T-helper 17 cell (primary cell): ENCODE results near the gene NAV2. TPM values are rescaled to one million over a fixed set of nuclear protein-coding genes. Genes with fewer than 3 reads are reported as not detected.
"Not testable (repeated sequence)": the region's sequence is repeated elsewhere in the genome, so short reads cannot be mapped to it uniquely, and the experiment has no call there.

Source experiments
- ATAC-seq: fragments of 150-1000 bp; cut with Tn5 transposase; 2 replicates; pipeline ENCODE4 v1.10.0; 2021; ENCODE audit warnings: mild to moderate bottlenecking, moderate library complexity
- DNase-seq, 3 donors: peaks; one replicate each; pipeline versions ENCODE4 v3.0.0 to v3.0.0-alpha.2; 2020 to 2021
- H3K9me3 ChIP-seq: one replicate; pipeline ENCODE4 v1.7.0; 2013; ENCODE audit warnings: low read length, mild to moderate bottlenecking; ENCODE audit not compliant: control insufficient read depth, poor library complexity, severe bottlenecking
- H3K27ac Mint-ChIP-seq: one replicate; pipeline ENCODE4 v1.8.0; 2022; ENCODE audit warnings: mild to moderate bottlenecking, moderate library complexity, mixed read lengths
- H3K27me3 Mint-ChIP-seq: one replicate; pipeline ENCODE4 v1.8.0; 2022; ENCODE audit warnings: mixed read lengths
- H3K36me3 Mint-ChIP-seq: one replicate; pipeline ENCODE4 v1.8.0; 2022; ENCODE audit warnings: low read depth, mixed read lengths
- H3K4me1 Mint-ChIP-seq: one replicate; pipeline ENCODE4 v1.8.0; 2022; ENCODE audit warnings: mild to moderate bottlenecking, mixed read lengths
- H3K4me3 Mint-ChIP-seq: one replicate; pipeline ENCODE4 v1.8.0; 2022; ENCODE audit warnings: mild to moderate bottlenecking, moderate library complexity, mixed read lengths
- total RNA-seq, 4 donors: library from RNA in 2 of 4; stranded (reverse) in 2 of 4; gene quantifications; one replicate each; pipeline ENCODE4 v1.2.3 and lab custom pipeline; 2022 to 2026

The NAV2 gene
- total RNA-seq, 2 donors from 2014 or later = 0.96 to 1.3 TPM

DNA sequence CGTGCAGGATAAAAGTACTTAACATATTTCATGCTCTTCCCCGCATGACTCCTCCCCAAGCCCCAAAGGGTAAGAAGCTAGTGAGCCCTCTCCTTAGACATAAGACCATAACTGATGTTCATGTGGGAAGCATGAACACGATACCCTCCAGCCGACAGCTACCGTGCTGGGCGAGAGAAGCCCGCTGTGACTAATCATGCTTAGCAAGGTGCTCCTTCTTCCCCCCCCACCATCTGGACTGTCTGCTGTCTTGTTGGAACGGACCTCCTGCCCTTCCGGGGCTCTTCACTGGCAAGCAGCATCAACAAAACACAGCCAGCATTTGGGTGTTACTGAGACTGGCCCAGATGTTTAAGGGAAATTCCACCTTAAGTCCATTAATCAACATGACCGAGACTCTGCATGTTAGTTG is 247.0 kb downstream of the NAV2 start:
- H3K4me3 Mint-ChIP-seq = no peak overlapping the region
- no peak for ATAC-seq
- peaks cover 3% of the 10 kb centered on the region for H3K36me3 Mint-ChIP-seq
- H3K27ac Mint-ChIP-seq = no peak overlapping the region
- peaks cover 10% of the 10 kb centered on the region for H3K27me3 Mint-ChIP-seq
- H3K9me3 ChIP-seq = no peaks in the 10 kb centered on the region
- H3K4me1 Mint-ChIP-seq = no peaks in the 10 kb centered on the region
- no peak for DNase-seq

DNA sequence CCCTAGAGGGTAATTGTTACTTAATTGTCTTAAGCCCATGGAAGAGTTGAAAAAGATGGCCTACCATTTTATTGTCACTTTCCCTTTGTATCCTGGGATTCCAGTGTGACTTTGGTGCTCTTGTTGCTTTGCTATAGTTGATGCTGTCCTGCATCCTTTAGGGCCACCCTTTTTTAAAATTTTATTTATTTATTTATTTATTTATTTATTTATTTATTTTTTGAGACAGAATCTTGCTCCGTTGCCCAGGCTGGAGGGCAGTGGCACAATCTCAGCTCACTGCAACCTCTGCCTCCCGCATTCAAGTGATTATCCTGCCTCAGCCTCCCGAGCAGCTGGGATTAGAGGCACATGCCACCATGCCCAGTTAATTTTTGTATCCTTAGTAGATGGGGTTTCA is 247.8 kb downstream of the NAV2 start:
- not testable (repeated sequence) for H3K4me1 Mint-ChIP-seq, H3K27ac Mint-ChIP-seq, H3K36me3 Mint-ChIP-seq, H3K9me3 ChIP-seq, ATAC-seq, H3K4me3 Mint-ChIP-seq, H3K27me3 Mint-ChIP-seq, DNase-seq

DNA sequence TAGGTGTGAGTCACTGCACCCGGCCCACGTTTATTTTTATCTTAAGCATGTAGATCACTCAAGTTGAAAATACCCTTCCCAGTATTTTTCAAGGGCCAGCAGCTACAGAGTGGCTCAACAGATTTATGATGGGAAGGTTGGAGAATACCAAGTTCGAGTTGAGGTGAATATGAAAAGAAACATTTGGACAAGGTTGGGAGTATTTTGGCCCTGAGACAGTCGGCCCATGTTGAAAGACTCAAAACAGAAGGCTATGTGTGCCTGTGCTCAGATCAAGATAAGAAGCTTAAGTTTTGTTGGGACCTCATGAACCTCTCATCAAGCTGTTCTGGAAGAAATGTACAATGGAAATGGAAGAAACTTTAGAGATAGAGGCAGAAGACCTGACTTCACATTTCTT is 248.6 kb downstream of the NAV2 start:
- ATAC-seq = no peak
- Mint-ChIP-seq H3K27me3 (peaks cover 4% of the 10 kb centered on the region), H3K36me3 (peaks cover 1% of the 10 kb centered on the region), H3K27ac (no peak overlapping the region), H3K4me1 (no peaks in the 10 kb centered on the region), H3K4me3 (no peak overlapping the region)
- H3K9me3 ChIP-seq = no peaks in the 10 kb centered on the region
- no peak for DNase-seq

DNA sequence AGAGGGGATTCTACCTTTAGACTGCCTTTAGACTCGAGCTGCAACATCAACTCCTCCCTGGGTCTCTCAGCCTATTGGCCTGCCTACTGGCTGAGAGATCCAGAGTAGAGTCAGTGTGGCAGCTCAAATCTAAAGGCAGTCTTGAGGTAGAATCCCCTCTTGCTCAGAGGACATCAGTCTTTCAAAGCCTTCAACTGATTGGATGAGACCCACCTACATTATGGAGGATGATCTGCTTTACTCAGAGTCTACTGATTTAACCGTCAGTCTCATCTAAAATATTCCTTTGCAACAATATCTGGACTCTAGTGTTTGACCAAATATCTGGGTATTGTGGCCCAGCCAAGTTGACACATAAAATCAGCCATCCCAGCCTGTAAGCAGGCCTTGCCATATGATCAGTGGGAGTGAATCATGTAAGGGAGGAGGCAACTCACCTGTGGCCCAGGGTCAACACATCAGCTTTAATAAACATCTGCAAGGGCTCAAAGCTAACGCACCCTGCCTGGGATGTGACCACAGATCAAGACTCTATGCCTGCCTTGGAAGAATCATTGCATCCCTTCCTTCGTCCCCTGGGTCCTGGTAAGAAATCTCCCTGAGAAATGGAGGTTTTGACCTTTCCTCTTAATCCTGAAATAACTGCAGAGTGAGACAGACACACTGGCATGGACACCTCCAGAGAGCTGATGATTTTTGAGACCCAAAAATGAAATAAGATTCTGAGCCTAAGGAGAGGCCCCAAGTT is 249.6 kb downstream of the NAV2 start:
- Mint-ChIP-seq H3K36me3 (no peaks in the 10 kb centered on the region), H3K27me3 (no peaks in the 10 kb centered on the region), H3K4me3 (no peak overlapping the region), H3K4me1 (no peaks in the 10 kb centered on the region), H3K27ac (no peak overlapping the region)
- no peaks in the 10 kb centered on the region for H3K9me3 ChIP-seq
- ATAC-seq (no peak), DNase-seq (no peak)

DNA sequence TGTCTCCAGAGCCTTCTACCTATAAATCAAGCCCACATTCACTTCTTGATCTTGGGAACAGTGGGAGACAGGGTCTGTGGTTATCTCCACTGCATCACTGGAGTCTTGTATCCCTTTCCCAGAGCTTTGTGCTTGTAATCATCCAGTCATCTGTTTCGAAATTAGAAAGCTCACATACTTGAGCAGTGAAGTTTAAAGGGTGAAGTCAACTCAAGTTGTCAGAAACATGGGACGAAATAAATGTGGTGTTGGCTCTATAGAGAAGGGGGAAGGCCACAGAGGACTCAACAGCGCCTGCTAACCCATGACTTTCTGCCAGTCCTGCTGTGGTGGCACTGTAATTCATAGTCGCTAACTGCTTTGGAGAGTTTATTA is 250.2 kb downstream of the NAV2 start:
- Mint-ChIP-seq H3K27me3 (no peaks in the 10 kb centered on the region), H3K4me1 (no peaks in the 10 kb centered on the region), H3K4me3 (no peak overlapping the region), H3K27ac (peak overlapping the region; percentile 68), H3K36me3 (no peaks in the 10 kb centered on the region)
- DNase-seq (no peak), ATAC-seq (no peak)
- no peaks in the 10 kb centered on the region for H3K9me3 ChIP-seq

DNA sequence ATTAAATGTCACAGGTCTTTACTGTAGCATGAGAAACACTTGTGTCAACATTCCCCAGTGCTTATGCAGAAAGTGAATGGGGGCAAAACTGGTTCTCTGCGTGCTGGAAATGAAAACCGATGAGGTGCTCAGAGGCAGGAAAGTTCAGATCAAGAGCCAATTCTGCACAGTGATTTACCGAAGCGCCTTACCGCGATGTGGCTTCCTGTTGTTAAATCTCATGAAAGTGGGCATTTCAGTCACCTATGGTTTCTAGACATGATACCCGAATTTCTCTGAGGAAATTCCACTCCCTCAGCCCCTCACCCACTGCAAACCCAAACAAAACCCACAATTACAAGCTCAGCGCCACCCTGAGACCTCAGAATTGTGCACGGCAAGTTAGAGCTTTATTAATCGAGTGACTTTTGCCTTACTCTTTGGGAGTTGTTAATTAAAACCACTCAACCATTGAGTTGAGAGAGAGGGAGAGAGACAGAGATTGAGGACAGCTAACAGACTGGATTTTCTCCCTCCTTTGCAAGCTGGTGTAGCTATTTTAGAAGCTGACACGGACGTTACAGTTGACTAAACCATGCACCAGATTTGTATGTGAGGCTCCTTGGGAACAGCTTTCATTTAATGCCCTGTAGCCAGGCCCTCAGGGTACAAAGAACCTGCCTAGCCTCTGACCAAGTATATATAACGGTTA is 251.2 kb downstream of the NAV2 start:
- Mint-ChIP-seq H3K36me3 (no peaks in the 10 kb centered on the region), H3K27me3 (no peaks in the 10 kb centered on the region), H3K27ac (peak overlapping the region; percentile 68), H3K4me1 (no peaks in the 10 kb centered on the region), H3K4me3 (no peak overlapping the region)
- no peaks in the 10 kb centered on the region for H3K9me3 ChIP-seq
- DNase-seq (no peak), ATAC-seq (no peak)

DNA sequence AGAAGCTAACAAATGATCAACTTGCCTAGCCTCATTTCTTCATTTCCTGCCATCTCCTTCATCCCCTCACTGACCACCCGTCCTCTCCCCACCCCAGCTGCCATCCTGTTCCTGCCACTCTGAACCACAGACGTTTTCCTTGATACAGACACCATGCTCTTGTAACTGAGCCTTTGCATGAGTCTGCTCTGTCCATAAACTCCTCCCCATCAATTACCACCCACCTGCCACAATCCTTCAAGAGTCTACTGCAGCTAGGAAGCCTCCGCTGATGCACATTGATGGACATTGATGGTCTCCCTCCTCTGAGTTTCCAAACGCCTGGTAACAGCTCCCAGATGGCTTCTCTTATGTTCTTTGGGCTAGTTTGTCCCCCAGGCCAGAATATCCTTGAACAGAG is 253.8 kb downstream of the NAV2 start:
- ATAC-seq (no peak), DNase-seq (no peak)
- H3K9me3 ChIP-seq = no peaks in the 10 kb centered on the region
- Mint-ChIP-seq H3K4me3 (no peak overlapping the region), H3K27me3 (no peaks in the 10 kb centered on the region), H3K4me1 (peaks cover 9% of the 10 kb centered on the region), H3K36me3 (no peaks in the 10 kb centered on the region), H3K27ac (no peak overlapping the region)

DNA sequence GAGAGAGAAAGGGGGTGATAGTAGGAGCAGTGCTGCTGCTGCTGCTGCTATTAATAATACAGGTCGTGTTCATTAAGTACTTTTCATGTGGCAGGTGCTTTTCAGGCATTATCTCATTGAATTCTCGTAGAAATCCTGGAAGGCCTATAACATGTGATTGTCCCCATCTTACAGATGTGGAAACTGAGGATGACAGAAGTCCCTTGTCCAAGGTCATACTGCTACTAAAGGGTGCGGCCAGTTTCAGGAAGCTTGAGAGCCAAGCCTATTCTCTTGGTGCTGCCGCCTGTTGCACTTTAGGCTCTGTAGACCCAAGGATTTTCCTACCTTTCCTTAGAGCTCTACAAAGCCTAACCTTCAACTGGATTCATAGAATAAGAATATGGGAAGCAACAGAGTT is 254.3 kb downstream of the NAV2 start:
- Mint-ChIP-seq H3K4me3 (no peak overlapping the region), H3K27me3 (no peaks in the 10 kb centered on the region), H3K27ac (no peak overlapping the region), H3K4me1 (peaks cover 9% of the 10 kb centered on the region), H3K36me3 (no peaks in the 10 kb centered on the region)
- ATAC-seq (no peak), DNase-seq (no peak)
- H3K9me3 ChIP-seq = no peaks in the 10 kb centered on the region

DNA sequence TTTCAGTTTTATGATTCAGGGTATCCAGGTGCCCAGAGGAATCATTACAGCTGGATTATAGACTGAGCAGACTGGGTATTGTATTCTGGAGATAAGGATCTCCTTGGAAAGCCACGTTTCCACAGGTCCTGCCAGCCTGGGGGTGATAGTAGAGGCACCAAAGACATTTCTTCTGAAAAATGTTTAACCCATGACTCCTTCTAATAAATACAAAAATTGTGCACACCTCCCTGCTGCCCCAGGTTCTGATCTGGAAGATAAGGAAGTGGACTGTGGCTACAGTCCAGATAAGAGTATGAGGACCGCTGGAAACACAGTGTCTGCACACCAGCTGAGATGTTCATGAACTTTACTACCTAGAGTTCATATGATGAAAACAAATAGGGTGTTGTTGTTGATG is 255.2 kb downstream of the NAV2 start:
- DNase-seq = no peak
- no peaks in the 10 kb centered on the region for H3K9me3 ChIP-seq
- ATAC-seq = no peak
- no peaks in the 10 kb centered on the region for H3K36me3 Mint-ChIP-seq
- H3K27ac Mint-ChIP-seq = no peak overlapping the region
- H3K4me1 Mint-ChIP-seq = peaks cover 9% of the 10 kb centered on the region
- no peaks in the 10 kb centered on the region for H3K27me3 Mint-ChIP-seq
- H3K4me3 Mint-ChIP-seq = no peak overlapping the region

DNA sequence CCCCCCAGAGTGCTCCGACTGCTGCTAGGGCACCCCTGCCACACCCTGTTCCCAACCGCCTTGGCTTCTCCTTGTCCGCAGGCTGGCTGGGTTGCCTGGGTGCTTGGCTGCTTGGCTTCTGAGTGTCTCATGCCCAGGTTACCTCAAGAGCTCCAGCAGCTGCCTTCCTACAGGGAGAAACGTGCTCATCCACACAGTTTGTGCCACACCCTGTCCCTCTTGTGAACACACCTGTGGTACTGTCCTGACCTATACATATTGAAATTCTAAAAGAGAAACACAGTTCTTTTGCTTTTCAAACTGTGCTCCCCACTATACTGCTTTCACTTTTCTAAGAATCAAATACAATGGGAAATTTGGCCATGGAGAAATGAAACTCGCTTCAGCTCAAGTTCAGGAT is 256.2 kb downstream of the NAV2 start:
- no peaks in the 10 kb centered on the region for H3K36me3 Mint-ChIP-seq
- H3K4me3 Mint-ChIP-seq = no peak overlapping the region
- no peaks in the 10 kb centered on the region for H3K9me3 ChIP-seq
- no peak for ATAC-seq
- no peak overlapping the region for H3K27ac Mint-ChIP-seq
- H3K27me3 Mint-ChIP-seq = no peaks in the 10 kb centered on the region
- no peak for DNase-seq
- H3K4me1 Mint-ChIP-seq = peaks cover 9% of the 10 kb centered on the region

DNA sequence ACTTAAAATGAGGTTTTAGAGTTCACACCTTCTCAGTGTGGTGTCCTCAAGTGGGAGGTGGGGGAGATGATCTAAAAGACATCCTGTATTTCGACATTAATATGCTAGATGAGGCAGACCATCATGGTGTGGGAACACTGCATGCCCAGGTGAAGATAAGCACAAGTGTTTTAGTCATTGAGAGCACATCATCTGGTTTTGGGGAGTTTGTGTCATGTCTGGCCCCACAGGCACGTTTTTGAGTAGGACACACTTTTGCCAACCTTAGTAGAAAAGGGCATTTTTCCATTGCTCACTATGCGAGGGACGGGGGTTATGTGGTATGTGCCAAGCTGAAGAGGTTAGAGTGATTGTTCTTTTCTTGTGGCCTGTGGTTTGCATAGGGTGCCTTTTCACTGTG is 258.3 kb downstream of the NAV2 start:
- Mint-ChIP-seq H3K27ac (no peak overlapping the region), H3K4me1 (peaks cover 9% of the 10 kb centered on the region), H3K4me3 (no peak overlapping the region), H3K27me3 (no peaks in the 10 kb centered on the region), H3K36me3 (no peaks in the 10 kb centered on the region)
- no peaks in the 10 kb centered on the region for H3K9me3 ChIP-seq
- no peak for ATAC-seq
- DNase-seq = no peak

DNA sequence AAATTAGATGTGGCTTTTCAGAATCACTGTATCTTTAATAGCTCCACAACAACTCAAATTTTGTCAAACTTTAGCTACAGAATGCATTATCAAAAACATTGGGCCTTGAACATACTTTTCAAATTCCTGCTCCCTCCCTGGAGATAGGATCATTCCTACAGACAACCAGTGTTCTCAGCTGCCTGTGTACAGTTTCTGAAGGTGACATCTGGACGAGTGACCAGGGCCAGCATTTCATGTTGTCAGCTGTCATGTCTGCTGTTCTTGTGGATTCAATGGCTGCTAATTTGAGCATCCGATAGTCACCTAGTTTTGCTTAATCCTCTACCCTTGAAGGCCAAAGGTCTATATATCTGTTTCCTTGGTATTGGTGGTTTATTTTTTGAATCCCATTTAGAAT is 259.5 kb downstream of the NAV2 start:
- no peak overlapping the region for H3K4me3 Mint-ChIP-seq
- ATAC-seq = no peak

DNA sequence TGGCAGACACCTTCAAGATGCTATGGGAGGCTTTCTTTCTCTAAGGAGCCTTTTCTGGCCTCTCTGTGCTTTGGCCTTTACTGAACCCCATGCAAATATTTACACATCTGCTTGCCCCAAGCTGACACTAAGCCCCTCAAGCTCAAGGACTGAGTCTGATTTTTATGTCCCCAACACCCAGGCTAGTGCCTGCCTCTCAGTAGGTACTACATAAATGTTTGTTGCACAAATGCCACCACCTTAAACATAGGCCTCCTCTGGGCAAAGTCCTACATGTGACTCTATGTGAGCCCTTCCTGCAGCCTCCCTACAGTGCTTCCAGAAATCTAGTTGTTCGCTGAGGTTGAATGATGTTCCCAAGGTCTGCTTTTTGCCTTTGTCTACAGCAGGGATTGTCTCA is 260.0 kb downstream of the NAV2 start:
- Mint-ChIP-seq H3K27me3 (no peaks in the 10 kb centered on the region), H3K36me3 (no peaks in the 10 kb centered on the region), H3K27ac (no peak overlapping the region), H3K4me3 (no peak overlapping the region), H3K4me1 (peaks cover 9% of the 10 kb centered on the region)
- DNase-seq (no peak), ATAC-seq (no peak)
- no peaks in the 10 kb centered on the region for H3K9me3 ChIP-seq

More for the DNA sequence above, 259.5 kb downstream of the NAV2 start:
- Mint-ChIP-seq H3K36me3 (no peaks in the 10 kb centered on the region), H3K4me1 (peaks cover 9% of the 10 kb centered on the region), H3K27ac (no peak overlapping the region), H3K27me3 (no peaks in the 10 kb centered on the region)
- no peak for DNase-seq
- no peaks in the 10 kb centered on the region for H3K9me3 ChIP-seq

DNA sequence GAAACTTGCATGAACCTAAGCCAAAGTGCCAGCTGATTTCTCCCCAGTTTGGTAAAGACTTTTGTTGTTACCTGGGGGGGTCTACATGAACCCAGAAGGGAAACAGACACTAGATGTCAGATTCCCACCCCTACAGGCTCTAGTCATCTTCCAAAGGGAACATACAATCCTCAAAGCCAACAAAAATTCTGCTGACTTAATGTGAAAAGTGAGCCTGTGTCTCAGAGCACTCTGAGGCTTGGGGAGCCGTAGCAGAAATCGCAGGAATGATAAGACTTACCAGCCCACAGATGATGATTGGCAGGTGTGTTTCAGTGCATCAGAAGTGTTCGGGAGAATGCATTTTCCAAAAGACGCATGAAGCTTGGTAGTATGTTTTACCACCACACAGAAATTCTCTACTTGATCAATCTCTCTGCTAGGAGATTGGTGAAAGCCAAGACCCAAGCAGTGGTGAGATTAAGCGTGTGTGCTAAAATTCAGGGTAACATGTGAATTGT is 260.5 kb downstream of the NAV2 start:
- Mint-ChIP-seq H3K4me1 (peaks cover 9% of the 10 kb centered on the region), H3K36me3 (no peaks in the 10 kb centered on the region), H3K4me3 (no peak overlapping the region), H3K27ac (no peak overlapping the region), H3K27me3 (no peaks in the 10 kb centered on the region)
- no peaks in the 10 kb centered on the region for H3K9me3 ChIP-seq
- DNase-seq (no peak), ATAC-seq (no peak)
